ENCODE data around the gene SNAI1. TPM values are rescaled to one million over a fixed set of nuclear protein-coding genes. Genes with fewer than 3 reads are reported as not detected.
"Not testable (repeated sequence)": the region's sequence is repeated elsewhere in the genome, so short reads cannot be mapped to it uniquely, and the experiment has no call there.

Gene SNAI1
- total RNA-seq, 1 experiment from 2014 or later: 2.2 TPM

DNA sequence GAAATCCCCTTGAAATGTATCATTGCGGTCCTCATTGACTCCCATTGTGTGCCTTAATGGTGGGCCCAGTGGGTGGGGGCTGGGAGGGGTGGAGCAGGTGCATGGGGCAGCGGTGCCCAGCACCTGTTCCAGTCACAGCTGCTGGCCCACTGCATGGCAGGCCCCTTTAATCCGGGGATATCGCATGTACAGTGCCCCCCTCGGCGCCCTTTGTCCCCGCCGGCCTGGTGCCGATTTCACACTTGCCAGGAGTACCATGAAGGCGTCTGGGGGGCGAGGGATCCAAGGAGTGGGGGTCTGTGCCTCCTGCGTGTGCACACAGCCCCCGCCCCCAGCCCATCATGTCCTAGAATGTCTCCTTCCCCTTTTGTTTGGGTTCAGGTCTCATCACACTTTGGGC lies 2.8 kb downstream of the SNAI1 start:
- DNase-seq (ENCODE audit: extremely low read depth, low read depth): no peak

DNA sequence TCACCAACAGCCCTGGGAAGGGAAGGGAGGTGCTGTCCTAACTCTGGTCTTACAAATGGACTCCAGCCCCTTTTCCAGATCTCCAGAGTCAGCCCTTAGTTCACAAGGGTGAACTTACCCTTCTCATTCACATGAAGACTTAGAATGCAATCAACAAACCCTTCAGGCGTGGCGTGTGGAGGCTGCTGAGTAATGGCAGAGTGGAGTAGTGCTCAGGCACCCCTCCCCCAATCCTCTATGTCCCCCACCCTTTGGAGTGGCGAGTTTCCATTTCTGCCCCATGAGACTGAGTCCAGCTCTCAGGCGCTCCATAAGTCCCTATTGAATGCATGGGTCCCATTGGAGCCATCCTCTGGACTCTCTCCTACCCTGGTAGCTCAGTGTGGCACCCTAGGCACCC lies 3.3 kb downstream of the SNAI1 start:
- no peak for DNase-seq (ENCODE audit: extremely low read depth, low read depth)

DNA sequence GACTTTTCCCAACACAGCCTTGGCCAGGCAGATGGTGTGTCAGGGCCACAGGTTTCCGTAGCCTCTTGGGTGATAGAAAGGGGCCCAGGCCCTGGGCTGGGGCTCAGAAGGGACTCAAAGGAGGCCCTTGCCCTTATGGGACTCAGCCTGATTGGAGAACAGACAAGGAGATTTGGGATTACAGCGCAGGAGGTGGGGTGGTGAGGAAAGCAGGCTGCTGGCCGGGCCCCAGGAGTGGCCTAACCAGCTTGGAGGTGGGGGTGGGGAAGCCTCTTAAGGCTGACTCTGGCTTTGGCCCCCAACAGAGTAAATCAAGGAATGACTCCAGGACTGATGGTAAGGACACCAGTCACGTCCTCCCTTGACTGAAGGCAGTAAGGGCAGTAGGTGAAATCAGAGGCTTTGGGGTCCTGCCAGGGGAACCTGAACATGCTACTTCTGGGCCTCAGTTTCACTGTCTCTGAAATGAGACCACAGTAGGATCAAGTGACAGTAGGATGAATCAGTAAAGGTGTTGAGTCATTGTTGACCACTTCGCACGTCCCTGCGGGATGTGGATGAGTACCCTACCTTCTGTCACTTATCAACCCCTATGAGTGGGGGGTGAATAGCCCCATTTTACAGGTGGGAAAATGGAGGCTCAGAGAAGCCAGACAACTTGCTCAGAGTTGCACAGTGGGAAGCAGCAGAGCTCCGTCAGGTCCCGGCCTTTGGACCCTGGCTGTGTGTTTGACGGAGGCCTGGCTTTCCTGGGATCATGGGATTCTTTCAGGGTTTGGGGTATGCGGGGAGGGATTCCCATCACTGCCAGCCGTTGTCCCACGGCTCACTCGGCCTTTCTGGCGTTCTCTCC lies 4.5 kb downstream of the SNAI1 start:
- no peak for DNase-seq (ENCODE audit: extremely low read depth, low read depth)

DNA sequence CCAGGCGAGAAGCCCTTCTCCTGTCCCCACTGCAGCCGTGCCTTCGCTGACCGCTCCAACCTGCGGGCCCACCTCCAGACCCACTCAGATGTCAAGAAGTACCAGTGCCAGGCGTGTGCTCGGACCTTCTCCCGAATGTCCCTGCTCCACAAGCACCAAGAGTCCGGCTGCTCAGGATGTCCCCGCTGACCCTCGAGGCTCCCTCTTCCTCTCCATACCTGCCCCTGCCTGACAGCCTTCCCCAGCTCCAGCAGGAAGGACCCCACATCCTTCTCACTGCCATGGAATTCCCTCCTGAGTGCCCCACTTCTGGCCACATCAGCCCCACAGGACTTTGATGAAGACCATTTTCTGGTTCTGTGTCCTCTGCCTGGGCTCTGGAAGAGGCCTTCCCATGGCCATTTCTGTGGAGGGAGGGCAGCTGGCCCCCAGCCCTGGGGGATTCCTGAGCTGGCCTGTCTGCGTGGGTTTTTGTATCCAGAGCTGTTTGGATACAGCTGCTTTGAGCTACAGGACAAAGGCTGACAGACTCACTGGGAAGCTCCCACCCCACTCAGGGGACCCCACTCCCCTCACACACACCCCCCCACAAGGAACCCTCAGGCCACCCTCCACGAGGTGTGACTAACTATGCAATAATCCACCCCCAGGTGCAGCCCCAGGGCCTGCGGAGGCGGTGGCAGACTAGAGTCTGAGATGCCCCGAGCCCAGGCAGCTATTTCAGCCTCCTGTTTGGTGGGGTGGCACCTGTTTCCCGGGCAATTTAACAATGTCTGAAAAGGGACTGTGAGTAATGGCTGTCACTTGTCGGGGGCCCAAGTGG lies 5.3 kb downstream of the SNAI1 start:
- no peak for DNase-seq (ENCODE audit: extremely low read depth, low read depth)

DNA sequence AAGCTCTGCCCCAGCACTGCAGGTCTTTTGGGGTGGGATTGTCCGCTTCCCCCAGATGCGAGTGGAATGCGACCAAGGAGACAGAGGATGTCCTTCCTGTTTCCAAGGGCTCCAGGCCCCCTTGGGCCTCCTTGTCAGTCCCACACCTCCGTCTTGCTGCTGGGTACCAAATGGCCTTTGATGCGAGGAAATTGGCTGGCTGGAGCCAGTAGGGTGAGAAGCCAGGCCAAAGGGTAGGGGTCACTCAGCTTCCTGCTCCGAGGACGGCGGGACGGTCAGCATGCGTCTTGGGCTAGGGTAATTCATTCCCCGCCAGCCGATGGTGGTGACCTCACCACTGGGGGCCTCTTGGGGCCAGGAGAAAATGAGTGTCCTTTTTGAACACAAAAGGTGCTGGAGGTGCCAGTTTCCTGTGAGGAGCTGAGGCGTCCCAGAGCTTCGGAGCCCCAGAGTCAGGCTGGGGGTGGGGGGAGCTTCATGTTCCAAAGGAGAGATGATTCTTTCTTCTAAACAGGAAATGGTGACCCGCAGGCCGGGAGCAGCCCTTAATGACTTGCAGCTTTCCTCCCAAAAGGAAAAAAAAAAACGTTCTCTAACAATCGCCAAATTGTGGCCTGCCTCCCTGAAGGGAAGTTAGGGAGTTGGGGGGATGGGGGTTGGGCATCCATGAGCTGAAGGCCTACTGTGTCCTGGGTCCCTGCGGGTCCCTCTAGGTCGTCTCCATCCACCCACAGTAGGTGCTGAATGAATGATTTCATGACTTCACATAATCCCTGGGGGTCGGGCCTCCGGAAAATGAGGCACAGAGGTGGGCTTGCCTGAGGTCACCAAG lies 6.7 kb downstream of the SNAI1 start:
- DNase-seq (ENCODE audit: extremely low read depth, low read depth): no peak

DNA sequence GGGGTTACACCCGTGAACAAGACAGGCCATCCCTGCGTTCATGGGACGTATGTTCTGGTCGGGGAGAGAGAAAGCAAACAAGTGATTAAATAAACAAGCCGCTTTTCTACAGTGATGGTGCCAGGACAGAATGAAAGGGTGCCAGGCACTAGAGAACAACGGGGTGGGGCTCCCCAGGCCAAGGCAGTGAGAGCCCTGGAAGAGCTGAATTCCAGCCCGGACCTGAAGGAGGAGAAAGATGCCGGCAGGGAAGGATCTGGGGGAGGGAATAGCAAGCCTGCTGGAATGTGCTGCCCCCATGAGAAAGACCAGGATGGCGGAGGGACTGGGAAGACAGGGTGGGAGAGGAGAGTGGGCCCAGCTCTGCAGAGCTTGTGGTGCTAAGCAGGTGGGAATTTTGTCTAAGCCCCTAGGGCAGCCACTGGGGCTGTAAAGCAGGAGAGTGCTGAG lies 7.5 kb downstream of the SNAI1 start:
- no peak for DNase-seq (ENCODE audit: extremely low read depth, low read depth)

DNA sequence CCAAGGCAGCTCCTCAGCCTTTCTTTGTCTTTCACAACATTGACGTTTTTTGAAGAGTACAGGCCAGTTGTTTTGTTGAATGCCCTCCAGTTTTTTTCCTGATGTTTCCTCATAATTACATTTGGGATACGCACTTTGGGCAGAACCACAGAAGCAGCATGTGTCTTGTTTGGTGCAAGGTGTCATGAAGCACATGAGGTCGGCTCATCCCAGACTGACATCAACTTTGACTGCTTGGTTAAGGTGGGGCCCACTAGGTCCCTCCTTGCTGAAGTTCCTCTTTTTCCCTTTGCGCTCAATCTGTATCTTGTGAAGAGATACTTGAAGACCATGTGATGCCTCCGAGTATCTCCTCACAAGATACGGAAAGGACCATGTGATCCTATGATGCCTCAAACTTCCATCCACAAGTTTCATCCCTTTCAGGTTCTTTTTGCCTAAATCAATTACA lies 10.5 kb downstream of the SNAI1 start:
- DNase-seq (ENCODE audit: extremely low read depth, low read depth): no peak

DNA sequence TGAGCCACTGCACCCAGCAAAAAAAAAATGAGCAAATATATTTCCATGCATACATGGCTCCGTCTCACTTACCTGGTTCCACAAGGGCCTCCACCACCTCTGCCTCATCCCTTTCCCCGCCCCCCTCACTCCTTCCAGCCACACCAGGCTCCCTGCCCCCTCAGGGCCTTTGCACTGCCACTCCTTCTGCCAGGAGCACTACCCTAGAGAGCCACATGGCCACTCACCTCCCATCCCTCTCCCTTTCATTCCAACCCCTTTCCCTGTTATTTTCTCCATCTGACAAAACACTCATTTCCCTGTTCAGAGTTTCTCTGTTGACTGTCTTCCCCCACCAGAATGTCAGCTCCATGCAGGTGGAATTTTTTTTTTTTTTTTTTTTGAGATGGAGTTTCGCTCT lies 12.8 kb downstream of the SNAI1 start:
- DNase-seq (ENCODE audit: extremely low read depth, low read depth): no peak

DNA sequence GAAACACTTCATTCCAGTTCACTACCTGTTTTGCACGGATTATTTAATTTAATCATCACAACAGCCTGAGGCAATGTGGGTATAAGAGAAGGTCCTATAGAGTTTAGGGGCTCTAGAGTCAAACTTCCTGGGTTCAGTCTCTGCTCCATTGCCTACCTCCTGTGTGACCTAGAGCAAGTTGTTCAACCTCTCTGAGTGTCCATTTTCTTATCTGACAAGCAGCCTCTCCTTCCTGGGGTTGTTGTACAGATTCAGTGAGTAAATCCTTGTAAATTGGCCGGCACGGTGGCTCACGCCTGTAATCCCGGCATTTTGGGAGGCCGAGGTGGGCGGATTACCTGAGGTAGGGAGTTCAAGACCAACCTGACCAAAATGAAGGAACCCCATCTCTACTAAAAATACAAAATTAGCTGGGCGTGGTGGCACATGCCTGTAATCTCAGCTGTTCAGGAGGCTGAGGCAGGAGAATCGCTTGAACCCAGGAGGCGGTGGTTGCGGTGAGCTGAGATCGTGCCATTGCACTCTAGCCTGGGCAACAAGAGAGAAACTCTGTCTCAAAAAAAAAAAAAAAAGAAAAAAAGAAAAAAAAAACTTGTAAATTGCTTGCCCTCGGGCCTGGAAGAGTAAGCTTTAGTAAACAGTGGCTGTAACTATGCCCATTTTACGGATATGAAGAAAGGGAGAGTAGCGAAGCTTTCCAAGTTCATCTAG lies 15.9 kb downstream of the SNAI1 start:
- not testable (repeated sequence) for DNase-seq (ENCODE audit: extremely low read depth, low read depth)

DNA sequence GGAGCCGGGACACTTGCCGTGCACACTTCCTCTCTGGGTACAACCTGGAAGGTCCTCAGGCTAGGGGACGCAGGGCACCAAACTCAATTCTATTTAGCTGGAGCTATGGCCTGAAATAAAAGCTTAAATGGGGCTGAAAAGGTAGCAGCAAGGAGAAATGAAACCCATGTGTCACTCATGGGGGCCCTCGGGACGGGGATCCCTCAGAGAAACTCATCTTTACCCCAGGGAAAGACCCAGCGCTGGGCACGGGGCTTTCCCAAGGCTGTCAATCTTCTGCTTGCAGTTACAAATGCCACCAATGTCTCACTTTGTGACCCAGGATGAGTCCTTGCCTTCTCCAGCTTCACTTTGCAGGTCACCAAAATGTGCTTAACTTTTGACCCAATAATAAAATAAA lies 16.5 kb downstream of the SNAI1 start:
- no peak for DNase-seq (ENCODE audit: extremely low read depth, low read depth)

DNA sequence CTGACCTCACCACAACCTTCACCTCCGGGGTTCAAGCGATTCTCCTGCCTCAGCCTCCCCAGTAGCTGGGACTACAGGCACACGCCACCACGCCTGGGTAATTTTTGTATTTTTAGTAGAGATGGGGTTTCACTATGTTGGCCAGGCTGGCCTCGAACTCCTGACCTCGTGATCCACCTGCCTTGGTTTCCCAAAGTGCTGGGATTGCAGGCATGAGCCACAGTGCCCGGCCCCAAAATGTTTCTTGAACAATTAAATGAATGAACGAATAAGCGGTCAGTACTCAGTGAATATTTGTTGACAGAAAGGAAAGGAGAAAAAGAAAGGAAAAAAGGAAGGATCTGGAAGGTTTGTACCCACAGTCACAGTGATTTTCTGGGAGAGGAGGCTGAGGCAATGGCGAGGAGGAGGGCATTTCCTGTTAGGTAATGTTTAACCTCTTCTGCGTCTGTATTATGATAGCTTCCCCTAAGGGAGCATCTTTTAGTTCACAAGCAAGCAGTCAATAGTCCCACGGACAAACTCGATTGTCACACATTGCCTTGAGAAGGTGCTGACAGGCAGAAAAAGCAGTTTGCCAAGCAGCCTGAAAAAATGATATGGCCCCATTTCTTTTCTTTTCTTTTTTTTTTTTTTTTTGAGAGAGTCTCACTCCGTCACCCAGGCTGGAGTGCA lies 17.9 kb downstream of the SNAI1 start:
- not testable (repeated sequence) for DNase-seq (ENCODE audit: extremely low read depth, low read depth)

DNA sequence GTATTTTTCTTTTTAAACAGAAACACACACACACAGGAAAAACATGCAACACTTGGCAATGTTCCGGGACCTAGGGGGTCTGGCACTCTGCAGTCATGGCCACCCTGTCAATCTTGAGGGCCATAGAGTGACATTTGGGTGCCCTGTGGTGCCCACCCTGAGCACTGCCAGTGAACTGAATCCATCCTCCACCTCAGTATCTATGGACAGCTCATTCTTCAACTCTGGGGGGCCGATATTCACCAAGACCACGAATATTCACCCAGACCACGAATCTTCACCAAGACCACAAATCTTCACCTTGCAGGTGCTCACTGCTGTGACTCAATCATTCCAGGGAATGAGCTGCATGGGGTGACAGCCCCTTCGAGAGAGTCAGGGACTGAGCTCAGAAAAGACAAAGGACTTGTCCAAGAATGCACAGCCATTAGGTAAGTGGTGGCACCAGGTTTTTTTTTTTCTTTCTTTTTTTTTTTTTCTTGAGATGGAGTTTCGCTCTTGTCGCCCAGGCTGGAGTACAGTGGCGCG lies 19.1 kb downstream of the SNAI1 start:
- DNase-seq (ENCODE audit: extremely low read depth, low read depth): no peak

DNA sequence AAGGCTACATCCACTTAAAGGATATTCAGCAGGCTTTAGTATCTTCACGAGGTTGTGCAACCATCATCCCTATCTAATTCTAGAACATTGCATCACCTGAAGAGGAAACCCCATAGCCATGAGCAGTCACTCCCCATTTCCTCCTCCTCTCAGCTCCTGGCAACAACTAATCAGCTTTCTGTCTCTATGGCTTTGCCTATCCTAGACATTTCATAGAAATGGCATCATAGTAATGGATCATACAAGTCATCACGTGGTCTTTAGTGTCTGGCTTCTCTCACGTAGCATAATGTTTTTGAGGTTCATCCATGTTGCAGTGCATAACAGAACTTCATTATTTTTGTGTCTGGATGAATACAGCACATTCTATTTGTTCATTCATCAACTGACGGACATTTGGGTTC lies 20.5 kb downstream of the SNAI1 start:
- DNase-seq (ENCODE audit: extremely low read depth, low read depth): no peak

DNA sequence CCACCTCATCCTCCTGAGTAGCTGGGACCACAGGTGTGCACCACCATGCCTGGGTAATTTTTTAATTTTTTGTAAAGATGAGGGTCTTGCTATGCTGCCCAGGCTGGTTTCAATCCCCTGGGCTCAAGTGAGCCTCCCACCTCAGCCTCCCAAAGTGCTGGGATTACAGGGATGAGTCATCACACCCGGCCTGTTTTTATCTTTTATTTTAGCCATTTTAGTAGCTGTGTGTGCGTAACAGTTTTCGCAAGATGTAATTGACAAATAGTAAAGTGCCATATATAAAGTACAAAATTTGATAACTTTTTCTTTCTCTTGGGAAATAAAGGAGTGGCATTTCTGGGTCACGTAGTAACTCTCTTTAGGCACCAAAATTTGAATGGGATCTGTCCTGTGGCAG lies 21.4 kb downstream of the SNAI1 start:
- DNase-seq (ENCODE audit: extremely low read depth, low read depth): no peak

DNA sequence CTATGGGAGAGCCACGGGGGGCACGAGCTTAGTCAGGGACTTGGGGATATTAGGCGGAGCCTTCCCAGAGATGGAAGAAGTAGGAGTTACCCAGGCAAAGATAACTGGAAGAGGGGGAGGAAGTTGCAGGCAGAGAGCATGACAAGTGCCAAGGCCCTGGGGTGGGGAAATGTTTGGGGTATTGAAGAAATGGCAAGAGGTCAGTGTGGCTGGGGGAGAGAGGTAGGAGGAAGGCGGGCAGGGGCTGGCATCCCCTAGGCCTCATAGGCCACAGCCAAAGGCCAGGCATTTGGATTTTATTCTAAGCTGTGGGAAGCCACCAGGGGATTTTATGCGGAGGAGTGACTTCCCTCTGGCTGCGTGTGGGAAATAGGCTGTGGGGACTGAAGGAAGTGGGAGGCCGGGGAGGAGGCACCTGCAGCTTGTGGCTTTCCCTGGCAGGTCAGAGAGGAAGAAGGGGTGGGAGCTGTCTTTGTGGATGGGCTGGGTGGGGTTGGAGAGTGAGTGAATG lies 22.7 kb downstream of the SNAI1 start:
- no peak for DNase-seq (ENCODE audit: extremely low read depth, low read depth)

DNA sequence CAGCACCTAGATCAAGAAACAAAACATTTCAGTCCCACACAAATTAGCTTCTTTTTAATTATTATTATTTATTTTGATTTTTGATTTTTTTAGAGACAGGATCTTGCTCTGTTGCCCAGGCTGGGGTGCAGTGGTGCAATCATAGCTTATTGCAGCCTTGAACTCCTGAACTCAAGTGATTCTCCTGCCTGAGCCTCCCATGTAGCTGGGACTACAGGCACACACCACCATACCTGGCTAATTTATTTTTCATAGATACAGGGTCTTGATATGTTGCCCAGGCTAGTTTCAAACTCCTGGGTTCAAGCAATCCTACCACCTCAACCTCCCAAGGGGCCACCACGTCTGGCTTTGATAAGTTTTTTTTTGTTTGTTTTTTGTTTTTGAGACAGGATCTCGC lies 24.6 kb downstream of the SNAI1 start:
- no peak for DNase-seq (ENCODE audit: extremely low read depth, low read depth)

DNA sequence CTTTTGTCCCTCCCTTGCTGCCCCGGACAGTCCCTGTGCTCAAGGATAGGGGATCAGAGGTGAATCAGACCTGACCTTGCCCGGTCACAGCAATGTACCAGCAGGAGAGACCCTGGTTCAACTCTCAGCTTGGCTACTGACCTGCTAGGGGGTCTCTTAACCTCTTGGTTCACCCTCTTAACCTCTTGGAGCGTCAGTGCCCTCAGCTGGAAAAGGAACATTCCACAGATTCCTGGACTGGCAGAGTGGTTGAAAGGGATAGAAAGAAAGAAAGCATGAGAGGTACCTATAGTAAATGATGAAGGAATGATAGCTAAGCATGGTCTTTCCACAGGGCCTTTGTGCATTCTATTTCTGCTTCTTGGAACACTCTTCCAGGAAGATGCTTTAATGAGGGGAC lies 25.2 kb downstream of the SNAI1 start:
- DNase-seq (ENCODE audit: extremely low read depth, low read depth): no peak

DNA sequence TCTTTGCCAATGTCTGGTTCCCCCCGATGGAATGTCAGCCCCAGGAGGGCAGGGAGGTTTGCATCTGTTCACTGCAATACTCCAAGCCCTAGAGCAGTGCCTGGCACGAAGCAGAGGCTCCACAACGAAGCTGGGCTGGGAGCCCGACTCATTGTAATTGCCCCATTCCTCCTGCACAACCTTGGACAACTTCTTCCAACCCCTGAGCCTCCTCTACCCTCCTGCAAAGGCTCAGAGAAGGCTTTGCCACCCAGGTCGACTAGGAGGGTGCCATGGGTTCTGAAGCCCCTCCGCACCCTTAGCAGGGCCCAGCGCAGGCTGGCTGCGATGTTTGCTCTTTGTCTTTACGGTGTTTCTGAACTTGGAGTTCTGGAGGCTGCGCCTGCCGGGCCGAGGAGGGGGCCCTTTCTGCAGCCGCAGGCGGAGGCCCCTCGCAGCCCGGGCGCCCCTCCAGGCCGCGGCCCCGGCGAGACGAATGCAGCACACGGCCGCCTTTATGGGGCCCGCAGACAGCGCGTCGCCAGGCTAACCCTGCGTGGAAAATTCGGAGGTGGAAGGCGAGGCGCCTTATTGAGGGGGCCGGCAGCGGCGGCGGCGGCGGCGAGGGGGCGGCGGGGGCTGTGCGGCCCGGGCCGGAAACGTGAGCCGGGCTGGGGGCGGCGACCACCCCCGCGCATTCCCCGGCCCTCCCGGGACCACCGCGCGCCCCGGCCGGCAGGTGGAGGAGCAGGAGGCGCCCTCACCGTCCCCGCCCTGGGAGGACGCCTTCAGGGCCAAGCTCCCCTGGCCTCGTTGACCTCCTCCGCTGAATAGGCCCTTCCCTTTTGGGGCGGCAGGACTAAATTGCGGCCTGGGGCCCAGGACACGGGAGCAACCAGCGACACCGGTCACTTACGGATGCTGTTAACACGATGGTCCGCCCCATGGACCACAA lies 27.0 kb downstream of the SNAI1 start:
- no peak for DNase-seq (ENCODE audit: extremely low read depth, low read depth)
